OCI-LY1 (cell line): ENCODE measurements around the gene BTBD16.

ENCODE experiments used
- H2AFZ ChIP-seq: fragments of 200-600 bp; sonication (generic), shearing (Covaris generic); 2 replicates; pipeline ENCODE4 v1.6.0; 2014; ENCODE audit warnings: antibody characterized with exemption, mild to moderate bottlenecking, low read length
- H3F3A ChIP-seq: fragments of 200-600 bp; sonication (generic), shearing (Covaris generic); 2 replicates; pipeline ENCODE4 v1.6.0; 2014; ENCODE audit warnings: mild to moderate bottlenecking, antibody characterized with exemption, low read length, moderate library complexity; ENCODE audit not compliant: insufficient read depth
- H3K27ac ChIP-seq: fragments of 200-600 bp; sonication (generic); 2 replicates; pipeline ENCODE4 v1.5.1; 2014; ENCODE audit warnings: low read length, mixed run types, mild to moderate bottlenecking, low read depth; ENCODE audit not compliant: poor library complexity, severe bottlenecking
- H3K27me3 ChIP-seq: fragments of 200-600 bp; sonication (generic); 2 replicates; pipeline ENCODE4 v1.6.0; 2014; ENCODE audit warnings: antibody characterized with exemption, mild to moderate bottlenecking, low read length, moderate library complexity; ENCODE audit not compliant: insufficient read depth
- H3K36me3 ChIP-seq: fragments of 200-600 bp; sonication (generic); 2 replicates; pipeline ENCODE4 v1.6.1; 2014; ENCODE audit warnings: mild to moderate bottlenecking, antibody characterized with exemption, low read length, moderate library complexity, mixed read lengths; ENCODE audit not compliant: insufficient read depth
- H3K4me1 ChIP-seq: fragments of 200-600 bp; sonication (generic); 2 replicates; pipeline ENCODE4 v1.5.1; 2014; ENCODE audit warnings: mild to moderate bottlenecking, low read length, moderate library complexity; ENCODE audit not compliant: insufficient read depth, severe bottlenecking
- H3K4me2 ChIP-seq: fragments of 200-600 bp; sonication (generic), shearing (Covaris generic); 2 replicates; pipeline ENCODE4 v1.6.1; 2014; ENCODE audit warnings: low read length
- H3K4me3 ChIP-seq: fragments of 200-600 bp; sonication (generic); 2 replicates; pipeline ENCODE4 v1.5.1; 2014; ENCODE audit warnings: low read length, low read depth, mild to moderate bottlenecking, mixed read lengths; ENCODE audit not compliant: poor library complexity, severe bottlenecking
- H3K79me2 ChIP-seq: fragments of 200-600 bp; shearing (Covaris generic); 2 replicates; pipeline ENCODE4 v1.6.1; 2016; ENCODE audit warnings: mixed run types, low read length, mixed read lengths; ENCODE audit not compliant: insufficient read depth
- H3K9ac ChIP-seq: fragments of 200-600 bp; sonication (generic), shearing (Covaris generic); 2 replicates; pipeline ENCODE4 v1.6.1; 2014; ENCODE audit warnings: mild to moderate bottlenecking, low read length, mixed read lengths
- H3K9me2 ChIP-seq: fragments of 200-600 bp; sonication (generic), shearing (Covaris generic); 2 replicates; pipeline ENCODE4 v1.6.1; 2014; ENCODE audit warnings: low read depth, mild to moderate bottlenecking, low read length, mixed read lengths
- H3K9me3 ChIP-seq: fragments of 200-600 bp; shearing (Covaris generic); 2 replicates; pipeline ENCODE4 v1.6.1; 2014; ENCODE audit warnings: low read length, mixed read lengths
- H4K20me1 ChIP-seq: fragments of 200-600 bp; sonication (generic), shearing (Covaris generic); 2 replicates; pipeline ENCODE4 v1.6.0; 2016; ENCODE audit warnings: mild to moderate bottlenecking, low read length; ENCODE audit not compliant: insufficient read depth
- EZH2 ChIP-seq: fragments of 200-600 bp; sonication (generic), shearing (Covaris generic); IDR thresholded peaks from 2 replicates; pipeline ENCODE4 v1.8.0; 2017; ENCODE audit warnings: borderline replicate concordance, mixed run types, mild to moderate bottlenecking, antibody characterized with exemption, low read length, moderate library complexity, mixed read lengths
- TF ChIP-seq, protein P1 (sequence below): fragments of 200-600 bp; sonication (generic), shearing (Covaris generic); IDR thresholded peaks from 2 replicates; pipeline ENCODE4 v1.5.1; 2017; ENCODE audit warnings: mild to moderate bottlenecking, antibody characterized with exemption, low read length, moderate library complexity, mixed read lengths

The BTBD16 gene

GRCh38 chr10:122328676-122329075, 57.6 kb downstream of the BTBD16 start:
- no peaks in the 10 kb centered on the region for H3K36me3 ChIP-seq
- H3K27me3 ChIP-seq = no peaks in the 10 kb centered on the region
- no peaks in the 10 kb centered on the region for H3K9me3 ChIP-seq
- no peaks in the 10 kb centered on the region for H3K79me2 ChIP-seq
- TF ChIP-seq, protein P1, sequence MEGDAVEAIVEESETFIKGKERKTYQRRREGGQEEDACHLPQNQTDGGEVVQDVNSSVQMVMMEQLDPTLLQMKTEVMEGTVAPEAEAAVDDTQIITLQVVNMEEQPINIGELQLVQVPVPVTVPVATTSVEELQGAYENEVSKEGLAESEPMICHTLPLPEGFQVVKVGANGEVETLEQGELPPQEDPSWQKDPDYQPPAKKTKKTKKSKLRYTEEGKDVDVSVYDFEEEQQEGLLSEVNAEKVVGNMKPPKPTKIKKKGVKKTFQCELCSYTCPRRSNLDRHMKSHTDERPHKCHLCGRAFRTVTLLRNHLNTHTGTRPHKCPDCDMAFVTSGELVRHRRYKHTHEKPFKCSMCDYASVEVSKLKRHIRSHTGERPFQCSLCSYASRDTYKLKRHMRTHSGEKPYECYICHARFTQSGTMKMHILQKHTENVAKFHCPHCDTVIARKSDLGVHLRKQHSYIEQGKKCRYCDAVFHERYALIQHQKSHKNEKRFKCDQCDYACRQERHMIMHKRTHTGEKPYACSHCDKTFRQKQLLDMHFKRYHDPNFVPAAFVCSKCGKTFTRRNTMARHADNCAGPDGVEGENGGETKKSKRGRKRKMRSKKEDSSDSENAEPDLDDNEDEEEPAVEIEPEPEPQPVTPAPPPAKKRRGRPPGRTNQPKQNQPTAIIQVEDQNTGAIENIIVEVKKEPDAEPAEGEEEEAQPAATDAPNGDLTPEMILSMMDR = no peak
- TF ChIP-seq EZH2 = no peak
- H3K9me2 ChIP-seq = no peaks in the 10 kb centered on the region
- no peak overlapping the region for H3K27ac ChIP-seq
- no peaks in the 10 kb centered on the region for H3K4me1 ChIP-seq
- H3F3A ChIP-seq = no peaks in the 10 kb centered on the region
- no peak overlapping the region for H3K4me3 ChIP-seq
- no peak overlapping the region for H3K4me2 ChIP-seq
- no peak overlapping the region for H3K9ac ChIP-seq
- H2AFZ ChIP-seq = no peak overlapping the region
- H4K20me1 ChIP-seq = no peaks in the 10 kb centered on the region

- Histone ChIP-seq H2AFZ (no peak overlapping the region), H3F3A (no peaks in the 10 kb centered on the region), H3K36me3 (no peaks in the 10 kb centered on the region), H4K20me1 (no peaks in the 10 kb centered on the region), H3K27me3 (no peaks in the 10 kb centered on the region), H3K4me2 (no peak overlapping the region), H3K9me3 (no peaks in the 10 kb centered on the region), H3K4me1 (no peaks in the 10 kb centered on the region), H3K9ac (no peak overlapping the region), H3K27ac (no peak overlapping the region), H3K9me2 (no peaks in the 10 kb centered on the region), H3K79me2 (no peaks in the 10 kb centered on the region), H3K4me3 (no peak overlapping the region)
- TF ChIP-seq, protein P1 = no peak
- TF ChIP-seq EZH2 = no peak
Measured at GRCh38 chr10:122329416-122329815, 58.3 kb downstream of the BTBD16 start.

DNA sequence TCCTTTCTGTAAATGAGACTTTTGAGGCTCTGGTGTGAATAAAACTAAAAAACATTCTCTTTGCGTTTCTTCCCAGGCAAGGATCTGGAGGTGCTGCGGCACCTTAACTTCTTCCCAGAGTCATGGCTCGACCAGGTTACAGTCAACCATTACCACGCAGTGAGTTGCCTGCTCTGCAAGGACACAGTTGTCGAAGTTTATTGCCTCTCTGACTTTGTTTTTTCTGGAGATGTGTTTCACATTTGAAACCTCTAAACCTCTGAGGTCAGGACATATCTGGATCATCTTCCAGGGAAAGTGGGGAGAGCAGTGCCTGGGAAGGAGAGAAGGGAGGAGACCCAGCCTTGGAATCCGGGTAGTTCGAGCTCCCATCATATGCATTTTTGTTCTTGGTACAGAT, 60.0 kb downstream of the BTBD16 start:
- H3K4me3 ChIP-seq = no peak overlapping the region
- H3K9ac ChIP-seq = no peak overlapping the region
- no peaks in the 10 kb centered on the region for H3K27me3 ChIP-seq
- no peaks in the 10 kb centered on the region for H4K20me1 ChIP-seq
- H3K4me1 ChIP-seq = no peaks in the 10 kb centered on the region
- H3F3A ChIP-seq = no peaks in the 10 kb centered on the region
- H3K36me3 ChIP-seq = no peaks in the 10 kb centered on the region
- H3K9me2 ChIP-seq = no peaks in the 10 kb centered on the region
- no peak overlapping the region for H3K4me2 ChIP-seq
- H2AFZ ChIP-seq = no peak overlapping the region
- no peaks in the 10 kb centered on the region for H3K9me3 ChIP-seq
- no peak for TF ChIP-seq EZH2
- TF ChIP-seq, protein P1 = no peak
- no peak overlapping the region for H3K27ac ChIP-seq
- no peaks in the 10 kb centered on the region for H3K79me2 ChIP-seq
